Breast epithelium (tissue), 4 donors: ENCODE results near the gene FRS2. TPM values are rescaled to one million over a fixed set of nuclear protein-coding genes. Genes with fewer than 3 reads are reported as not detected.

Experiments
- DNase-seq, 2 donors: peaks; one replicate each; pipeline ENCODE4 v3.0.0-alpha.2; 2019; ENCODE audit warnings: low spot score in 2 of 2
- H3K27ac ChIP-seq, 2 donors: fragments of 200-600 bp; sonication (generic) in 1 of 2; one replicate each; pipeline ENCODE4 v1.5.1; 2016 to 2019; ENCODE audit warnings: mild to moderate bottlenecking in 1 of 2
- H3K27me3 ChIP-seq, 2 donors: fragments of 200-600 bp; sonication (generic) in 1 of 2; one replicate each; pipeline versions ENCODE4 v1.5.1 to v1.6.0; 2017 to 2019; ENCODE audit warnings: control low read depth in 1 of 2, mild to moderate bottlenecking in 1 of 2
- H3K36me3 ChIP-seq: fragments of 200-600 bp; one replicate; pipeline ENCODE4 v1.5.1; 2019
- H3K4me1 ChIP-seq, 2 donors: fragments of 200-600 bp; sonication (generic); one replicate each; pipeline ENCODE4 v1.5.1; 2016 to 2019; ENCODE audit warnings: control low read depth in 1 of 2
- H3K4me3 ChIP-seq, 3 donors: fragments of 200-600 bp; sonication (generic); 1 replicate in 2 of 3; 2 replicates in 1 of 3; pipeline ENCODE4 v1.5.1; 2016 to 2019; ENCODE audit warnings: mild to moderate bottlenecking in 3 of 3, moderate library complexity in 2 of 3
- H3K9me3 ChIP-seq, 2 donors: fragments of 200-600 bp; sonication (generic) in 1 of 2; one replicate each; pipeline ENCODE4 v1.5.1; 2016 to 2019; ENCODE audit warnings: control low read depth in 1 of 2
- POLR2A ChIP-seq: fragments of 450-650 bp; IDR thresholded peaks from one replicate; pipeline ENCODE4 v1.6.1; 2016; ENCODE audit warnings: antibody characterized with exemption, mild to moderate bottlenecking, moderate library complexity
- POLR2AphosphoS5 ChIP-seq, 3 donors: sonication (generic); formaldehyde crosslinking; IDR thresholded peaks; one replicate each; pipeline ENCODE4 v1.6.1; 2017; ENCODE audit warnings: antibody characterized with exemption in 3 of 3
- intact Hi-C: fragments of 100-400 bp; cut with DNase I; formaldehyde crosslinking; loops from one replicate; pipeline ENCODE4 v1.15.1; 2023; ENCODE audit warnings: low total_unique reads
- total RNA-seq, 3 donors: library from RNA; depleted of rRNA; stranded (reverse); fragments of >200 nt; gene quantifications; one replicate each; pipeline ENCODE4 v1.1.0, GENCODE V29; 2016
- TF ChIP-seq, protein P1 (sequence below), 3 donors: fragments of 450-650 bp; IDR thresholded peaks; one replicate each; pipeline ENCODE4 v1.5.1; 2016 to 2017; ENCODE audit warnings: antibody characterized with exemption in 3 of 3, mild to moderate bottlenecking in 3 of 3, moderate library complexity in 3 of 3

FRS2 gene
- total RNA-seq, 3 donors from 2014 or later: 54.9 to 125 (median 72.4) TPM

DNA sequence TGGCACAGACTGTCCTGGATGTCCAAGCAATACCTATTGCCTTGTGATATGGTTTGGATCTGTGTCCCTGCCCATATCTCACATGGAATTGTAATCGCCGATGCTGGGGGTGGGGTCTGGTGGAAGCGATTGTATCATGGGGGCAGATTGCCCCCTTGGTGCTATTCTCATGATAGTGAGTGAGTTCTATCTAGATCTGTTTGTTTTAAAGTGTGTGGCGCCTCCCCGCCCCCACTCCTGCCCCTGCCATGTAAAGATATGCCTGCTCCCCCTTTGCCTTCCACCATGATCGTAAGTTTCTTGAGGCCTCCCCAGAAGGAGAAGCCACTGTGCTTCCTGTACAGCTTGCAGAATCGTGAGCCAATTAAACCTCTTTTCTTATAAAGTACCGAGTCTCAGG is 157.3 kb downstream of the FRS2 start:
- Histone ChIP-seq H3K27me3 (no peaks in the 10 kb centered on the region), H3K4me1 (no peaks in the 10 kb centered on the region), H3K27ac (no peak overlapping the region), H3K36me3 (no peaks in the 10 kb centered on the region), H3K9me3 (no peaks in the 10 kb centered on the region), H3K4me3 (no peak overlapping the region)
- TF ChIP-seq POLR2A: no peak
- no peak for TF ChIP-seq POLR2AphosphoS5 (IDR thresholded peaks at IDR 0.05)
- TF ChIP-seq, protein P1, sequence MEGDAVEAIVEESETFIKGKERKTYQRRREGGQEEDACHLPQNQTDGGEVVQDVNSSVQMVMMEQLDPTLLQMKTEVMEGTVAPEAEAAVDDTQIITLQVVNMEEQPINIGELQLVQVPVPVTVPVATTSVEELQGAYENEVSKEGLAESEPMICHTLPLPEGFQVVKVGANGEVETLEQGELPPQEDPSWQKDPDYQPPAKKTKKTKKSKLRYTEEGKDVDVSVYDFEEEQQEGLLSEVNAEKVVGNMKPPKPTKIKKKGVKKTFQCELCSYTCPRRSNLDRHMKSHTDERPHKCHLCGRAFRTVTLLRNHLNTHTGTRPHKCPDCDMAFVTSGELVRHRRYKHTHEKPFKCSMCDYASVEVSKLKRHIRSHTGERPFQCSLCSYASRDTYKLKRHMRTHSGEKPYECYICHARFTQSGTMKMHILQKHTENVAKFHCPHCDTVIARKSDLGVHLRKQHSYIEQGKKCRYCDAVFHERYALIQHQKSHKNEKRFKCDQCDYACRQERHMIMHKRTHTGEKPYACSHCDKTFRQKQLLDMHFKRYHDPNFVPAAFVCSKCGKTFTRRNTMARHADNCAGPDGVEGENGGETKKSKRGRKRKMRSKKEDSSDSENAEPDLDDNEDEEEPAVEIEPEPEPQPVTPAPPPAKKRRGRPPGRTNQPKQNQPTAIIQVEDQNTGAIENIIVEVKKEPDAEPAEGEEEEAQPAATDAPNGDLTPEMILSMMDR (IDR thresholded peaks at IDR 0.05): no peak
- intact Hi-C loops: loop anchor here (5.0 kb wide), 2 partner anchors 195 to 290 kb away; no protein-coding TSS in a partner anchor
- no peak for DNase-seq

Other genes starting within 250 kb of the FRS2 start
- gene CPSF6, start 230.8 kb upstream of the FRS2 start, total RNA-seq: 10 to 100 TPM; 29.9 to 59.3 (median 41.3) TPM
- gene LYZ, start 122.0 kb upstream of the FRS2 start, total RNA-seq: 10 to 100 TPM; 13.4 to 99.9 (median 57.1) TPM
- gene YEATS4, start 110.6 kb upstream of the FRS2 start, total RNA-seq: 10 to 100 TPM; 13.8 to 23.0 (median 16.1) TPM
- 100 to 1,000 TPM in 2 of 3 donors, 10 to 100 TPM in 1; 80.2 to 126 (median 123) TPM for gene CCT2, start 115.1 kb downstream of the FRS2 start, total RNA-seq
- gene LRRC10, start 140.5 kb downstream of the FRS2 start, total RNA-seq: not detected
- under 1 TPM in 1 of 3 donors, not detected in 2; 0.66 TPM for gene BEST3, start 228.9 kb downstream of the FRS2 start, total RNA-seq